SU-DHL-6 (cell line): ENCODE data around the gene STRADA.

Source experiments
- EZH2phosphoT487 ChIP-seq: fragments of 200-600 bp; sonication (generic), shearing (Covaris generic); conservative IDR thresholded peaks from 2 replicates; pipeline ENCODE4 v1.6.1; 2018; ENCODE audit warnings: mild to moderate bottlenecking, antibody characterized with exemption, low read length, moderate library complexity, mixed read lengths
- TF ChIP-seq, protein P1 (sequence below): fragments of 200-600 bp; sonication (generic); IDR thresholded peaks from one replicate; pipeline ENCODE4 v1.5.1; 2017; ENCODE audit warnings: antibody characterized with exemption, mild to moderate bottlenecking, low read length, moderate library complexity; ENCODE audit not compliant: insufficient read depth, poor library complexity, severe bottlenecking

DNA sequence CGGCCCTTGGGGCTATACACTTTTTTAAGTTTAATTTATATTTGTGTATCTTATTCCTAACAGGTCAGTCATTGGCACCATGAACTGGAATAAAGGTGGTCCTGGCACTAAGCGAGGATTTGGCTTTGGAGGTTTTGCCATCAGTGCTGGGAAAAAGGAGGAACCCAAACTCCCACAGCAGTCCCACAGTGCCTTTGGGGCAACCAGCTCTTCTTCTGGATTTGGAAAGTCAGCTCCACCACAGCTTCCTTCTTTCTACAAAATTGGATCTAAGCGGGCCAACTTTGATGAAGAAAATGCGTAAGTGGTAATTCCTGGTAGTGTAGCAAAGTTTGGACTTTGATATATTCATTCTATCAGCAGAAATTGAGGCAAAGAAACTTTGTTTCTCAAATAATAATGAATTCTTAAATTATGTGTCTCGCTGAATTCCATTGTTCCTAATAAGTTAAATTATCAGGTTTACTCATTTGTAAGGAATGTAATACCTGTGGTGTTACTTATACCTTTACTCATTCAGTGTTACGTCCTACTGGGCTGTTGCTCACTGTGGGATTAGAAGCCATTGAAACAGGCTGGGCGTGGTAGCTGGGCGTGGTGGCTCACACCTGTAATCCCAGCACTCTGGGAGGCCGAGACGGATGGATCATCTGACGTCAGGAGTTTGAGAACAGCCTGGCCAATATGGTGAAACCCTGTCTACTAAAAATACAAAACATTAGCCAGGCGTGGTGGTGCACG lies 45.5 kb upstream of the STRADA start:
- TF ChIP-seq, protein P1, sequence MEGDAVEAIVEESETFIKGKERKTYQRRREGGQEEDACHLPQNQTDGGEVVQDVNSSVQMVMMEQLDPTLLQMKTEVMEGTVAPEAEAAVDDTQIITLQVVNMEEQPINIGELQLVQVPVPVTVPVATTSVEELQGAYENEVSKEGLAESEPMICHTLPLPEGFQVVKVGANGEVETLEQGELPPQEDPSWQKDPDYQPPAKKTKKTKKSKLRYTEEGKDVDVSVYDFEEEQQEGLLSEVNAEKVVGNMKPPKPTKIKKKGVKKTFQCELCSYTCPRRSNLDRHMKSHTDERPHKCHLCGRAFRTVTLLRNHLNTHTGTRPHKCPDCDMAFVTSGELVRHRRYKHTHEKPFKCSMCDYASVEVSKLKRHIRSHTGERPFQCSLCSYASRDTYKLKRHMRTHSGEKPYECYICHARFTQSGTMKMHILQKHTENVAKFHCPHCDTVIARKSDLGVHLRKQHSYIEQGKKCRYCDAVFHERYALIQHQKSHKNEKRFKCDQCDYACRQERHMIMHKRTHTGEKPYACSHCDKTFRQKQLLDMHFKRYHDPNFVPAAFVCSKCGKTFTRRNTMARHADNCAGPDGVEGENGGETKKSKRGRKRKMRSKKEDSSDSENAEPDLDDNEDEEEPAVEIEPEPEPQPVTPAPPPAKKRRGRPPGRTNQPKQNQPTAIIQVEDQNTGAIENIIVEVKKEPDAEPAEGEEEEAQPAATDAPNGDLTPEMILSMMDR = no peak
- no peak for TF ChIP-seq EZH2phosphoT487
